ENCODE measurements around the gene ASCC1. TPM values are rescaled to one million over a fixed set of nuclear protein-coding genes. Genes with fewer than 3 reads are reported as not detected.

Gene ASCC1
- total and polyA plus RNA-seq, 2 of the 13 experiments (the other 11 are each of a cell fraction or from before 2014, with no cell fraction given): 21.6 to 30.1 TPM

Small RNA genes within 50 kb of the gene (small RNA-seq; reads per million reads assigned to genes)
- gene RF00019 (ENCODE audit: insufficient read depth in 2 of 3, insufficient read length in 3 of 3, low read depth in 2 of 3, low replicate concordance in 1 of 3): 0 reads per million in 3 experiments
- gene RF00340 (ENCODE audit: insufficient read depth in 2 of 3, insufficient read length in 3 of 3, low read depth in 2 of 3, low replicate concordance in 1 of 3): 0 reads per million in 3 experiments

Other genes with a start within 250 kb of the ASCC1 start
- gene SPOCK2, start 127.7 kb downstream of the ASCC1 start, total RNA-seq (2016; rRNA removed; fragmentation: Illumina TruSeq; extraction: Trizol): 4.7 and 8.6 TPM in 2 replicates
- gene SPOCK2, start 127.7 kb downstream of the ASCC1 start, polyA plus RNA-seq (2011; rRNA removed): 30.6 and 49.8 TPM in 2 replicates
- gene ANAPC16, start 264 bp downstream of the ASCC1 start, total RNA-seq (2016; rRNA removed; fragmentation: Illumina TruSeq; extraction: Trizol): 74.8 and 95.6 TPM in 2 replicates
- gene ANAPC16, start 264 bp downstream of the ASCC1 start, polyA plus RNA-seq (2011; rRNA removed): 70.4 and 89.4 TPM in 2 replicates
- 35.2 and 35.6 TPM in 2 replicates for gene DDIT4, start 57.6 kb upstream of the ASCC1 start, total RNA-seq (2016; rRNA removed; fragmentation: Illumina TruSeq; extraction: Trizol)
- gene DDIT4, start 57.6 kb upstream of the ASCC1 start, polyA plus RNA-seq (2011; rRNA removed): 40.7 and 78.9 TPM in 2 replicates
- gene DNAJB12, start 138.6 kb upstream of the ASCC1 start, total RNA-seq (2016; rRNA removed; fragmentation: Illumina TruSeq; extraction: Trizol): 11.4 and 18.2 TPM in 2 replicates
- 10.8 and 13.6 TPM in 2 replicates for gene DNAJB12, start 138.6 kb upstream of the ASCC1 start, polyA plus RNA-seq (2011; rRNA removed)

All from HepG2 (cell line).